Measurements from ENCODE around the gene KCNE1.

KCNE1 gene

DNA sequence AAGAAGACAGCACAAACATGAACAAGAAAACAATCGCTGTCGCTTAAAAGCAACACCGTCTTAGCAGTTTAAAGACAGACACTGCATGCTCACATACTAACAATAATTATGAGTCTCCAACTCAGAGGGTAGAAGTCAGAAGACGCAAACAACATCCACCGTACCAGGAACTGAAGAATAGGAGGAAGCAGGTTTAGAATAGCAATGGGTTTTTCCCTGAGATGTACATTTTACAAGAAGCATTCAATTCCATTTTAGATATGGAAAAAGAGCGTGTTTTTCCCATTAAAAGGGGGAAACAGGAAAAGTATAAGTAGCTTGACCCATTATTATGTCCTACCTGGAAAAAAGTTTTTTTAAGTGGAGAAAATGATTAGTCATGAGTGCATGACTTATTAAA lies 34.5 kb upstream of the KCNE1 start:
- Mint-ChIP-seq H3K4me3 (peak overlapping the region; percentile 15 to 30), H3K36me3 (peaks cover 24 to 38% of the 10 kb centered on the region in 2 donors), H3K27ac (peak overlapping the region; percentile 84), H3K4me1 (peaks cover 34 to 68% of the 10 kb centered on the region in 2 donors), H3K9me3 (peaks cover 8 to 13% of the 10 kb centered on the region in 2 donors), H3K27me3 (no peaks in the 10 kb centered on the region)
- ATAC-seq (replicated peaks) (peak; percentile 49 to 55), DNase-seq (no peak)

DNA sequence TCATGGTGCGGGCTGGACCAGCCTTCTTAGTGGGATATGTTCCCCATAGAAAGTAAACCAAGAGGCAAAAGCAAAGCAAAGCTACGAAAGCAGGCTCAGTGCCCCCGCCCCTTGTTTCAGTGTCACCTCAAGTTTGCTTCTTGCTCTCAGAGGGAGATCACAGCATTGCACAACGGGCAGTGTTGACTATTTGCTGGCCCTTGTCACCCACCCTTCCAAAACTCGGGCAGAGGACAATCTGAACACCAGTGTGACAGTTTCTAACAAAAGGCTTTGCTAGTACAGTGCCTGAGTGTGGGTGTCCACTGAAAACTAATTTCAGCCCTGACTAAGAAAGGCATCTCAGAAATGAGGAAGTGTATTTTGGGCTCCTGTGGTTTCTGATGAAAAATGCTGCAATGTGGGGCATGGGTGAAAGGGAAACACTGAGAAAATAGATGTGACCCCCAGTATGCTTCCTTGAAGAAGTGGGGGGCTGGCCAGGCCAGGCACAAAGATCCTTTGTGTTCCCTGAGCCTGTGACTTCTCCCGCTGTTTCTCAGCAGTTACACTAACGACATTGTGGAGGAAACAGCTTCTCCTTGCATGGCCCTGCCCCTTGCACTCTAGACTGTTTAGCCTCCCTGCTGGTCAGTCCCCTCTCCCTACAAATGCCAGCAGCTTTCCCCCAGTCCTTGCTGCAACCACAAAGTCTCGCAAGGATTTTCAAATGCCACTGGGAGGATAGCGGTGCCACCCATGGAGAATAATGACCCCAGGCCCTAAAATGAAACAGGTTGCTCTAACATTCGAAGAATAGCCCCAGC lies 33.3 kb upstream of the KCNE1 start:
- H3K4me3 Mint-ChIP-seq: peak overlapping the region; percentile 62 to 78
- H3K27me3 Mint-ChIP-seq: no peaks in the 10 kb centered on the region
- H3K27ac Mint-ChIP-seq: peak overlapping the region; percentile 97
- H3K36me3 Mint-ChIP-seq: peaks cover 23 to 32% of the 10 kb centered on the region in 2 donors
- peak; percentile 72 for DNase-seq
- peaks cover 34 to 68% of the 10 kb centered on the region in 2 donors for H3K4me1 Mint-ChIP-seq
- H3K9me3 Mint-ChIP-seq: peaks cover 8 to 13% of the 10 kb centered on the region in 2 donors
- peak; percentile 89 for ATAC-seq (replicated peaks)

DNA sequence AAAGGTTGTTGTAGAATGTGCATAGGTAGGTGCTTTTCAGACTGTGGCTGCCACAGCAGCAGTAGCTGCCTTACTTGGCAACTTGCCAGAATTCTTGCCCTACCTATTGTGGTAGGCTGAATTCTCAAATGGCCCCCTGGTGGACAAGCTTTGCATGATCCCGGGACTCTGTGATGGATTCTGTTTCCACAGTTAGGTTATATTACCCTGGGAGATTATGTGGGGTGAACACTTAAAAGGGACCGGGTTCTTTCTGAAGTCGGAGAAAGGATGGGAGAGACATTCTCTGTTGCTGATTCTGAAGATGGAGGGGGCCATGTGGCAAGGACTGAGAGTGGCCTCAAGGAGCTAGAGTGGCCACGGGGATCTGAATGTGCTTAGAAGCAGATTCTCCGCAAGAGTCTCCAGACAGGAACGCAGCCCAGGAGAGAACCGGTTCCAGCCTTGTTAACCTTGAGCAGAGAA lies 32.1 kb upstream of the KCNE1 start:
- H3K27ac Mint-ChIP-seq: peak overlapping the region; percentile 97
- DNase-seq: peak; percentile 37
- peak in 1 of 2 donors; percentile 20 for ATAC-seq (replicated peaks)
- H3K4me1 Mint-ChIP-seq: peaks cover 33 to 68% of the 10 kb centered on the region in 2 donors
- H3K36me3 Mint-ChIP-seq: peaks cover 17 to 22% of the 10 kb centered on the region in 2 donors
- peak overlapping the region in 1 of 2 donors; percentile 17 for H3K4me3 Mint-ChIP-seq
- no peaks in the 10 kb centered on the region for H3K27me3 Mint-ChIP-seq
- H3K9me3 Mint-ChIP-seq: peaks cover 5 to 13% of the 10 kb centered on the region in 2 donors

DNA sequence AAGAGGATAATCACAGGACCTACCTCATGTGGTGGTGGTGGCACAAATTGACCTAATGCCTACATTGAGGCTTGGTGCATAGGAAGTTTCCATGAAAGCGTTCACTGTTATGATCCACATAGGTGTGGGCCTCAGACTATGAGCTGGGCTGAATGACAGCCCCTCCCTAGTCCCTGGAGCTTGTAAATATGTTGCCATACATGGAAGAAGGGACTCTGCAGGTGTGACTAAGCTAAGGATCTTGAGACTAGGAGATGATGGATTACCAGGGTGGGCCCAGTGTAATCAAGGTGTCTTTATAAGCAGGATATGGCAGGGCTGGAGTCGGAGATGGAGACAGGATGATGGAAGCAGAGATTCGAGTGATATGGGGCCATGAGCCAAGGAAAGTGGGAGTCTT lies 31.0 kb upstream of the KCNE1 start:
- peaks cover 19 to 20% of the 10 kb centered on the region in 2 donors for H3K36me3 Mint-ChIP-seq
- H3K4me1 Mint-ChIP-seq: peaks cover 31 to 71% of the 10 kb centered on the region in 2 donors
- peak overlapping the region in 1 of 2 donors; percentile 13 for H3K4me3 Mint-ChIP-seq
- peak overlapping the region; percentile 92 for H3K27ac Mint-ChIP-seq
- no peak for ATAC-seq (replicated peaks)
- H3K27me3 Mint-ChIP-seq: no peaks in the 10 kb centered on the region
- H3K9me3 Mint-ChIP-seq: peaks cover 5 to 13% of the 10 kb centered on the region in 2 donors
- no peak for DNase-seq

DNA sequence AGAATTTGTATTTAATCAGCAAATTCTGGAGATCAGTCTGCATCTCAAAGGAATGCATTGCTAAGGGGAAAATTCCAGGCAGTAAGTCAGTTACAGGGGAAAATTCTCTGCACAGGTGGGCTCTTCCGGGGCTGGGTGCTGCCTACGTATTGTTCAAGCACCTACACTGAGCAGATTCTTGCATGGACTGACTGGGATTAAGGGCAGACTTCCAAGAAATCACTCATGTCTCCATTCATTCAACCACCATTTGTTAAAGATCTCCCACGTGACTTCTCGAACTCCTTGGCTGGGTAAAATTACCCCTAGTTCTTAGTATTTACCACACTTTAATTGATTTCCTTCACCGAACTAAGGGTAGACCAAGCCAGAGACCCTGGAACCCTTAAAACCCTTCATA lies 28.2 kb upstream of the KCNE1 start:
- peaks cover 5 to 13% of the 10 kb centered on the region in 2 donors for H3K9me3 Mint-ChIP-seq
- DNase-seq (no peak), ATAC-seq (replicated peaks) (no peak)
- no peak overlapping the region for H3K27ac Mint-ChIP-seq
- H3K27me3 Mint-ChIP-seq: no peaks in the 10 kb centered on the region
- no peak overlapping the region for H3K4me3 Mint-ChIP-seq
- peaks cover 25 to 27% of the 10 kb centered on the region in 2 donors for H3K36me3 Mint-ChIP-seq
- H3K4me1 Mint-ChIP-seq: peaks cover 23 to 57% of the 10 kb centered on the region in 2 donors

DNA sequence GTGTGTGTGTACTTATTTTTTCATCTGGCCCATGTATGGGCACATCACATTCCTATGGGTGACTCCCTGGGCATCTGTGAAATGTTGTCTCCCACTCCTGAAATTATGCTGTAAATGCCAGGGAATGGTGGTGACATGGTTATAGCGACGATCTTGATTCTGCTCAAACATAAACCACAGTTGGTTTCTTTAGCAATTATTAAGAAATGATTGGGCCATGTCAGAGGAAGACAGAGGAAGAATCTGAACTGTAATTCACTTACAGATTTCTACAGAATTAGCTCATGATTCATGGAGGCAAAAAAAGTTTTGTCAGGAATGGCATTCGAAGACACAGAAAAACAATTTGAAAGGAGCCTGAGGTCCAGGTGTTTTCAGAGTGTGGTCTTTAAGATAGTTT lies 25.8 kb upstream of the KCNE1 start:
- Mint-ChIP-seq H3K9me3 (peaks cover 0 to 9% of the 10 kb centered on the region in 2 donors), H3K27me3 (no peaks in the 10 kb centered on the region), H3K27ac (peak overlapping the region; percentile 20), H3K4me3 (no peak overlapping the region), H3K4me1 (peaks cover 24 to 55% of the 10 kb centered on the region in 2 donors), H3K36me3 (peaks cover 27 to 28% of the 10 kb centered on the region in 2 donors)
- ATAC-seq (replicated peaks) (no peak), DNase-seq (no peak)

DNA sequence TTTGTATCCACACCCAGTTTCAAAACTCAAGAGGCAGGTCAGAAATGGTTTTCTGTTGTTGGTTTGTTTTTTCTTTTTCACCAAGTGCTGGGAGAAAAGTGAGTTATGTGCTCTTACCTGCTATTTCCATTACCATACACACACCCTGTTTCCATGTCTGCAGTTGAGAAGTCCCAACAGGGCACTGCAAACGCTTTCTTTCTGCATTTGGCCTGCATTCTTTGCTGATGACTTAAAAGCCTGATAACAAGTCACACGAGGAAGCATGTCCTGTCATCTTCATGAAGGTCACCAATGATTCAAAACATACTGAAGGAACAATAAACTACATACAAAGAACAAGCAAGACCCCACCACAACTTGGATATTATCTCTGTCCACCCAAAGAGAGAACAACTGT lies 24.8 kb upstream of the KCNE1 start:
- DNase-seq (no peak), ATAC-seq (replicated peaks) (no peak)
- no peak overlapping the region for H3K4me3 Mint-ChIP-seq
- H3K27ac Mint-ChIP-seq: no peak overlapping the region
- peaks cover 21 to 26% of the 10 kb centered on the region in 2 donors for H3K36me3 Mint-ChIP-seq
- no peaks in the 10 kb centered on the region for H3K9me3 Mint-ChIP-seq
- H3K4me1 Mint-ChIP-seq: peaks cover 26 to 54% of the 10 kb centered on the region in 2 donors
- H3K27me3 Mint-ChIP-seq: no peaks in the 10 kb centered on the region

DNA sequence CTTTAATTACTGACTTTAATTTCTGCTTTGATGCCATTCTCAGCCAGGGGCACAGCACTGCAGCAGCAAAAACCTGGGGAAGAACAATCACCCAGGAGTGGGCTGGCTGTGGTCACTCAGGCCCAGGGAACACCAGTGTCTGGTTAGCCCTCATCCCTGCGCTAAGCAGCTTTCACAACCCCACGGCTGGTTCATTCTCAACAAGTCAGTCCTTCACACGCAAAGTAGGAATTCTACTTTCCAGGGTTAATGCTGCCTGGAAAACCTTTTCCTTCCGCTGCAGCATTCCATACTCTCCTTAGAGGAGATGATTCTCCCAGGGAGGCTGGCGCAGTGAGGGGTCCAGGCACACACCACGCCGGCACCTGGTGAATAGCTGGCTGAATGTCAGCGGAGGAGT lies 24.3 kb upstream of the KCNE1 start:
- ATAC-seq (replicated peaks) (no peak), DNase-seq (no peak)
- Mint-ChIP-seq H3K27ac (peak overlapping the region; percentile 68), H3K36me3 (peaks cover 27 to 31% of the 10 kb centered on the region in 2 donors), H3K9me3 (no peaks in the 10 kb centered on the region), H3K27me3 (no peaks in the 10 kb centered on the region), H3K4me1 (peaks cover 30 to 60% of the 10 kb centered on the region in 2 donors), H3K4me3 (no peak overlapping the region)

DNA sequence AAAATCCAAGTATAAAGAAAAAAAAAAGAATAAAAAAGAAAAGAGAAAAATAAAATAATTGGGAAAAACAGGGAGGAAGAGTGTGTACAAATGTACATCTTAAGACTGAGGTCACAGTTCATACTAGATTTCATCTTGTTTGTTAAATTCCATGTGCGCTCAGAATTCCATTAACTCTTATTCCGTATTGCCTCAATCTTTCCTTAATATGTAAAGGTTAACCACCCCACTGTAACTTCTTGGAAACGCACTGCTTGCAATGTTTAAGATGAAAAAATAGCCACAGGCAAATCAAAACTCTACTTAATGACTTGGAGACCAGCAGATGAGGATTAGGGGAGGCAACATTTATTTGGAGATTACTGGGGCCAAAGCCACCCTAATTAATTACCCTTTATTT lies 23.9 kb upstream of the KCNE1 start:
- Mint-ChIP-seq H3K27me3 (no peaks in the 10 kb centered on the region), H3K4me3 (no peak overlapping the region)

DNA sequence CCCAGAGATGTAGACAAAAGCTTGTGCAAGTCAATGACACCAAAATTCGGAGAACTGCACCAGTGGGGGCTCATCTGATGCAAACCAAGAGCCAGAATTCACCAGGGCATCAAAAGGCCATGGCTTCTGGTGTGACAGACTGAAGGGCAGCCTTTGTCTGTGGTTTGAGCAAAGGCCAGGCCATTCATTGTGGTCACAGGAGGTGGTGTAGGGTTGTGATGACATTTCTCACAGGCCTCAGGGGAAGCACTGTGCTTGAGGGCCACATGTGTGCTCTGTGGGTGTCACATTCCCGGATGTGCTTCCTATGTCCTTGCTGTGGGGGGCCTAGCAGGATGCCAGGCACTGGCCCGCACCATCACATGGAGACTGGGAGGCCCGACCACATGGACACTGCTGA lies 22.5 kb upstream of the KCNE1 start:
- ATAC-seq (replicated peaks) (peak; percentile 94 to 97), DNase-seq (peak; percentile 80)
- Mint-ChIP-seq H3K4me3 (peak overlapping the region; percentile 61 to 70), H3K9me3 (peaks cover 2 to 4% of the 10 kb centered on the region in 2 donors), H3K4me1 (peaks cover 36 to 65% of the 10 kb centered on the region in 2 donors), H3K27me3 (no peaks in the 10 kb centered on the region), H3K36me3 (peaks cover 40 to 44% of the 10 kb centered on the region in 2 donors), H3K27ac (peak overlapping the region; percentile 89)

More for the DNA sequence above, 23.9 kb upstream of the KCNE1 start:
- no peaks in the 10 kb centered on the region for H3K9me3 Mint-ChIP-seq
- DNase-seq (no peak), ATAC-seq (replicated peaks) (no peak)
- peak overlapping the region; percentile 68 for H3K27ac Mint-ChIP-seq
- H3K4me1 Mint-ChIP-seq: peaks cover 33 to 63% of the 10 kb centered on the region in 2 donors
- H3K36me3 Mint-ChIP-seq: peaks cover 31 to 35% of the 10 kb centered on the region in 2 donors

DNA sequence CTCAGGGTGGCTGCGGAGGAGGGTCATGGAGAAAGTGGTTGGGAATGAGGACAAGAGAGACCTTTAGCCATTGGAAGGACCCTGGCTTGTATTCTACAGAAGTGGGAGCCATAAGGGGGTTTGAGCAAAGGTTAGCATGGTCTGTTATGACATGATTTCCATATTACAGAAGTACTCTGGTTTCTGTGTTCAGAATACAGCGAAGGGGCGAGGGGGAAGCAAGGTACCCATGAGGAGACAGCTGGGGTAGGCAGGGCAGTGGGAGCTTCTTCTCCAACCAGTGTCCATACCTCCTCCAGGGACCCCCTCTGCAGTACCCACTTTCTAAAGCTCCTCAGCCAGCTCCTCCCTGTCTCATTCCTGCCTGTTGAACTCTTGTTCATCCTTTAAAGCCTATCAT lies 21.9 kb upstream of the KCNE1 start:
- ATAC-seq (replicated peaks): peak; percentile 49 to 55
- peak overlapping the region; percentile 89 for H3K27ac Mint-ChIP-seq
- peaks cover 39 to 69% of the 10 kb centered on the region in 2 donors for H3K4me1 Mint-ChIP-seq
- peak overlapping the region; percentile 61 to 70 for H3K4me3 Mint-ChIP-seq
- peaks cover 44% of the 10 kb centered on the region in 2 donors for H3K36me3 Mint-ChIP-seq
- H3K27me3 Mint-ChIP-seq: no peaks in the 10 kb centered on the region
- no peak for DNase-seq
- H3K9me3 Mint-ChIP-seq: peaks cover 2 to 4% of the 10 kb centered on the region in 2 donors

DNA sequence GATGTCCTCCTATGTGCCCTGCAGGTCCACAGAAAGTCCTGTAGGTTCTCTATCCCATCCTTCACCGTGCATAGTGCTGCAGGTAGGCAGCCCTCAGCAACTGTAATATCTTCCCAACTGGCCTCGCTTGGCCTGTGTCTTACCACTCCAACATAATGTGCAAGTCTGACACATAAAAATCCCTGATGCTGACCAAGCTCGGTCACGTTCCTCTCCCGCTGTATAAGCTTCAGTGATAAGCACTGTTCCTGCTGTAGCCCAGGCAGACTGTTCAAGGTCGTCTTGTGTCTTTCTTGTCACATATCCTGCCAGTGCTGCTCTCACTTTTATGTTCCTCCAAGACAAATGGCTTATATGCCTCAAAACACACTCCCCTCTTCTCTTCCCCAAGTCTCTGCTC lies 19.4 kb upstream of the KCNE1 start:
- H3K27ac Mint-ChIP-seq: peak overlapping the region; percentile 63
- ATAC-seq (replicated peaks) (no peak), DNase-seq (no peak)
- H3K27me3 Mint-ChIP-seq: no peaks in the 10 kb centered on the region
- peak overlapping the region in 1 of 2 donors; percentile 14 for H3K4me3 Mint-ChIP-seq
- H3K9me3 Mint-ChIP-seq: peaks cover 4 to 5% of the 10 kb centered on the region in 2 donors
- H3K4me1 Mint-ChIP-seq: peaks cover 36 to 61% of the 10 kb centered on the region in 2 donors
- H3K36me3 Mint-ChIP-seq: peaks cover 42 to 49% of the 10 kb centered on the region in 2 donors

DNA sequence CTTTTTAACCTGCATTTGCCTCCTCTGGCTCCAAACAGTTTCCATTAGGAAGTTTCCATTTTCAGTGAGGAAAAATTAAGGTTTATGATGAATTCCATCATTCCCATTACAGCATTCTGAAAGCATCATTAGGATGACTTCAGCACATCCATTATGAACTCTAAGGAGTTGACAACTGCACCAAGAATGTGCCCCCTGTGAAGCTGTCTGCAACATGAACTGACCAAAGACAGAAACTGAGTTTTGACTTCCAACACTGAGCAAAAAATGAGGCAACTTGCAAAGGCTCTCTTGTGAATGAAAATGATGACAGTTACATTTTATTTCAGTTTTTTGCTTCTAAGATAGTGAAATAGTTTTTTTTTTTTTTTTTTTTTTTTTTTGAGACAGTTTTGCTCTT lies 18.3 kb upstream of the KCNE1 start:
- Mint-ChIP-seq H3K4me3 (no peak overlapping the region), H3K36me3 (peaks cover 41 to 50% of the 10 kb centered on the region in 2 donors), H3K27me3 (no peaks in the 10 kb centered on the region), H3K4me1 (peaks cover 35 to 66% of the 10 kb centered on the region in 2 donors), H3K9me3 (peaks cover 4 to 5% of the 10 kb centered on the region in 2 donors), H3K27ac (no peak overlapping the region)
- no peak for DNase-seq
- ATAC-seq (replicated peaks): no peak

DNA sequence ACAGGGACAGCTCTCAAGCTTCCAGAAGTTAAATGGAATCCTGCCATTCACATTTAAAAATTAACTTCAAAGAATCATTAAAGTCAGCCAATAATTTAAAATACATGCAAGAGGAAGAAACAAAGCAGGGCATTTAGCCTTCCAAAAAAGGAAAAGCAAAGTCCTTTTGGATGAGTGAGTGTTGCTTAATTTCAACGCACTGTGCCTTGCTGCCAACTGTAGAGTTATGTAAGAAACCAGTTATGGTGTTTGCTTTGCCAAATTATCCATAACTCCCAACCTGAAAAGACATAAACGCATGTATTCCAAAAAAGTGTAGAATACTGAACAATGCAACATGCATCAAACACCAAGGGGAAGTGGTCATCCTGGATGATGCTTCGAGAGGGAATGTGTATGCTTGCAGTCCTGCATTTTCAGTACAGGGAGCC lies 16.1 kb upstream of the KCNE1 start:
- no peak for ATAC-seq (replicated peaks)
- no peak overlapping the region for H3K4me3 Mint-ChIP-seq
- peaks cover 25 to 56% of the 10 kb centered on the region in 2 donors for H3K4me1 Mint-ChIP-seq
- H3K27ac Mint-ChIP-seq: peak overlapping the region; percentile 65
- peaks cover 40 to 49% of the 10 kb centered on the region in 2 donors for H3K36me3 Mint-ChIP-seq
- H3K9me3 Mint-ChIP-seq: peaks cover 4 to 5% of the 10 kb centered on the region in 2 donors
- no peaks in the 10 kb centered on the region for H3K27me3 Mint-ChIP-seq
- DNase-seq: no peak

Measured in stimulated activated naive B cell treated with anti-CD40 and anti-IgM and Interleukin-4, amounts not matched to agents 10 μg/mL and 1 μg/mL and 100 μg/mL, for 72 hours (primary cell).